Neural cell (in vitro differentiated cells): ENCODE results near the gene SP2. TPM values are rescaled to one million over a fixed set of nuclear protein-coding genes. Genes with fewer than 3 reads are reported as not detected.

Source experiments
- H2AFZ ChIP-seq: fragments of 200-600, 300-800 bp; sonication (generic), shearing (Covaris generic); 2 replicates; pipeline ENCODE4 v1.6.0; 2014; ENCODE audit warnings: low read depth, mild to moderate bottlenecking, antibody characterized with exemption, low read length, moderate library complexity
- H3F3A ChIP-seq: fragments of 200-600 bp; shearing (Covaris generic); 2 replicates; pipeline ENCODE4 v1.6.1; 2016; ENCODE audit warnings: mild to moderate bottlenecking, moderate library complexity, mixed read lengths, antibody characterized with exemption, low read length; ENCODE audit not compliant: insufficient read depth, poor library complexity, severe bottlenecking
- H3K27ac ChIP-seq: fragments of 200-600, 300-800 bp; sonication (generic), shearing (Covaris generic); 2 replicates; pipeline ENCODE4 v1.5.1; 2014; ENCODE audit warnings: mild to moderate bottlenecking, low read length, moderate library complexity
- H3K27me3 ChIP-seq: fragments of 300-800, 200-600 bp; sonication (generic), shearing (Covaris generic); 2 replicates; pipeline ENCODE4 v1.6.0; 2014; ENCODE audit warnings: mild to moderate bottlenecking, low read depth, low read length, moderate library complexity; ENCODE audit not compliant: insufficient read depth
- H3K36me3 ChIP-seq: fragments of 300-800, 200-600 bp; sonication (generic), shearing (Covaris generic); 2 replicates; pipeline ENCODE4 v1.5.1; 2014; ENCODE audit warnings: mild to moderate bottlenecking, antibody characterized with exemption, low read length, moderate library complexity; ENCODE audit not compliant: insufficient read depth
- H3K4me2 ChIP-seq: fragments of 300-800, 200-600 bp; sonication (generic), shearing (Covaris generic); 2 replicates; pipeline ENCODE4 v1.6.0; 2014; ENCODE audit warnings: mild to moderate bottlenecking, low read length
- H3K4me3 ChIP-seq: fragments of 300-800, 200-600 bp; sonication (generic), shearing (Covaris generic); 2 replicates; pipeline ENCODE4 v1.5.1; 2014; ENCODE audit warnings: mild to moderate bottlenecking, low read length, moderate library complexity
- H3K79me2 ChIP-seq: fragments of 200-600 bp; shearing (Covaris generic); replicated peaks from 2 replicates; pipeline ENCODE4 v1.6.0; 2014; ENCODE audit warnings: mild to moderate bottlenecking, low read length, moderate library complexity; ENCODE audit not compliant: insufficient read depth
- H3K9ac ChIP-seq: fragments of 300-800, 200-600 bp; sonication (generic), shearing (Covaris generic); 2 replicates; pipeline ENCODE4 v1.6.1; 2016; ENCODE audit warnings: mild to moderate bottlenecking, low read length, mixed read lengths
- H3K9me2 ChIP-seq: fragments of 200-600 bp; shearing (Covaris generic); 2 replicates; pipeline ENCODE4 v1.6.1; 2016; ENCODE audit warnings: mild to moderate bottlenecking, low read length, mixed read lengths; ENCODE audit not compliant: insufficient read depth
- H3K9me3 ChIP-seq: fragments of 200-600, 300-800 bp; sonication (generic), shearing (Covaris generic); 2 replicates; pipeline ENCODE4 v1.6.1; 2016; ENCODE audit warnings: mild to moderate bottlenecking, mixed run types, low read length, moderate library complexity, mixed read lengths
- H4K20me1 ChIP-seq: fragments of 200-600 bp; shearing (Covaris generic); 2 replicates; pipeline ENCODE4 v1.6.1; 2016; ENCODE audit warnings: mild to moderate bottlenecking, mixed run types; ENCODE audit not compliant: insufficient read depth
- CTCF ChIP-seq: fragments of 450-650 bp; IDR thresholded peaks from 2 replicates; pipeline ENCODE4 v1.5.1; 2014; ENCODE audit warnings: antibody characterized with exemption, mild to moderate bottlenecking, moderate library complexity; ENCODE audit not compliant: poor library complexity, severe bottlenecking
- EP300 ChIP-seq: fragments of 450-650 bp; conservative IDR thresholded peaks from 2 replicates; pipeline ENCODE4 v1.6.1; 2014; ENCODE audit warnings: antibody characterized with exemption, mild to moderate bottlenecking, moderate library complexity; ENCODE audit not compliant: poor library complexity, severe bottlenecking
- EZH2 ChIP-seq: fragments of 200-600, 300-800 bp; shearing (Covaris generic), sonication (generic); IDR thresholded peaks from 2 replicates; pipeline ENCODE4 v1.6.1; 2014; ENCODE audit warnings: antibody characterized with exemption, low read length, borderline replicate concordance, mild to moderate bottlenecking; ENCODE audit not compliant: insufficient read depth, poor library complexity, severe bottlenecking
- MXI1 ChIP-seq: fragments of 450-650 bp; conservative IDR thresholded peaks from 2 replicates; pipeline ENCODE4 v1.6.1; 2014; ENCODE audit warnings: antibody characterized with exemption, mild to moderate bottlenecking; ENCODE audit not compliant: poor library complexity, severe bottlenecking
- POLR2AphosphoS5 ChIP-seq: IDR thresholded peaks from 2 replicates; pipeline ENCODE4 v1.6.1; 2012
- RAD21 ChIP-seq: fragments of 450-650 bp; conservative IDR thresholded peaks from 2 replicates; pipeline ENCODE4 v1.6.1; 2014; ENCODE audit warnings: antibody characterized with exemption, mild to moderate bottlenecking, moderate library complexity
- SMC3 ChIP-seq: fragments of 450-650 bp; conservative IDR thresholded peaks from 2 replicates; pipeline ENCODE4 v1.6.1; 2014; ENCODE audit warnings: antibody characterized with exemption, mild to moderate bottlenecking, moderate library complexity; ENCODE audit not compliant: poor library complexity
- TAF1 ChIP-seq: IDR thresholded peaks from 2 replicates; pipeline ENCODE4 v1.6.1; 2012; ENCODE audit warnings: low read depth
- polyA plus RNA-seq: library from polyadenylated mRNA; depleted of rRNA; stranded (reverse); fragments of >200 nt; gene quantifications from 2 replicates; pipeline ENCODE4 v1.2.3, GENCODE V29; 2014
- TF ChIP-seq, protein P1 (sequence below): IDR thresholded peaks from 2 replicates; pipeline ENCODE4 v1.6.1; 2012; ENCODE audit warnings: borderline replicate concordance

SP2 gene
- polyA plus RNA-seq, 1 donor from 2014 or later = 0.25 TPM

- H2AFZ ChIP-seq = no peak overlapping the region
- no peaks in the 10 kb centered on the region for H3F3A ChIP-seq
- no peak overlapping the region for H3K9ac ChIP-seq
- H3K4me2 ChIP-seq = no peak overlapping the region
- H4K20me1 ChIP-seq = no peaks in the 10 kb centered on the region
- no peak overlapping the region for H3K27ac ChIP-seq
- no peak overlapping the region for H3K4me3 ChIP-seq
- no peaks in the 10 kb centered on the region for H3K36me3 ChIP-seq
- H3K27me3 ChIP-seq = no peaks in the 10 kb centered on the region
- no peaks in the 10 kb centered on the region for H3K79me2 ChIP-seq
- TF ChIP-seq EP300 (no peak), TAF1 (no peak), MXI1 (no peak), POLR2AphosphoS5 (no peak), EZH2 (no peak), SMC3 (no peak)
- no peaks in the 10 kb centered on the region for H3K9me2 ChIP-seq
- no peaks in the 10 kb centered on the region for H3K9me3 ChIP-seq
These were observed 33.4 kb downstream of the SP2 start for GRCh38 chr17:47929218-47930000.

- Histone ChIP-seq H3K27ac (no peak overlapping the region), H3K9me2 (no peaks in the 10 kb centered on the region), H3K4me2 (no peak overlapping the region), H3K9me3 (no peaks in the 10 kb centered on the region), H3K27me3 (no peaks in the 10 kb centered on the region), H3K79me2 (no peaks in the 10 kb centered on the region), H4K20me1 (no peaks in the 10 kb centered on the region), H3F3A (no peaks in the 10 kb centered on the region), H3K9ac (no peak overlapping the region), H3K36me3 (no peaks in the 10 kb centered on the region), H2AFZ (no peak overlapping the region), H3K4me3 (no peak overlapping the region)
- TF ChIP-seq RAD21 (no peak), POLR2AphosphoS5 (no peak), CTCF (no peak), MXI1 (no peak), EP300 (no peak), TAF1 (no peak), EZH2 (no peak), SMC3 (no peak)
- TF ChIP-seq, protein P1, sequence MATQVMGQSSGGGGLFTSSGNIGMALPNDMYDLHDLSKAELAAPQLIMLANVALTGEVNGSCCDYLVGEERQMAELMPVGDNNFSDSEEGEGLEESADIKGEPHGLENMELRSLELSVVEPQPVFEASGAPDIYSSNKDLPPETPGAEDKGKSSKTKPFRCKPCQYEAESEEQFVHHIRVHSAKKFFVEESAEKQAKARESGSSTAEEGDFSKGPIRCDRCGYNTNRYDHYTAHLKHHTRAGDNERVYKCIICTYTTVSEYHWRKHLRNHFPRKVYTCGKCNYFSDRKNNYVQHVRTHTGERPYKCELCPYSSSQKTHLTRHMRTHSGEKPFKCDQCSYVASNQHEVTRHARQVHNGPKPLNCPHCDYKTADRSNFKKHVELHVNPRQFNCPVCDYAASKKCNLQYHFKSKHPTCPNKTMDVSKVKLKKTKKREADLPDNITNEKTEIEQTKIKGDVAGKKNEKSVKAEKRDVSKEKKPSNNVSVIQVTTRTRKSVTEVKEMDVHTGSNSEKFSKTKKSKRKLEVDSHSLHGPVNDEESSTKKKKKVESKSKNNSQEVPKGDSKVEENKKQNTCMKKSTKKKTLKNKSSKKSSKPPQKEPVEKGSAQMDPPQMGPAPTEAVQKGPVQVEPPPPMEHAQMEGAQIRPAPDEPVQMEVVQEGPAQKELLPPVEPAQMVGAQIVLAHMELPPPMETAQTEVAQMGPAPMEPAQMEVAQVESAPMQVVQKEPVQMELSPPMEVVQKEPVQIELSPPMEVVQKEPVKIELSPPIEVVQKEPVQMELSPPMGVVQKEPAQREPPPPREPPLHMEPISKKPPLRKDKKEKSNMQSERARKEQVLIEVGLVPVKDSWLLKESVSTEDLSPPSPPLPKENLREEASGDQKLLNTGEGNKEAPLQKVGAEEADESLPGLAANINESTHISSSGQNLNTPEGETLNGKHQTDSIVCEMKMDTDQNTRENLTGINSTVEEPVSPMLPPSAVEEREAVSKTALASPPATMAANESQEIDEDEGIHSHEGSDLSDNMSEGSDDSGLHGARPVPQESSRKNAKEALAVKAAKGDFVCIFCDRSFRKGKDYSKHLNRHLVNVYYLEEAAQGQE = no peak
These were observed 35.8 kb downstream of the SP2 start for GRCh38 chr17:47931848-47932247.
